Uterus (tissue), 4 donors: ENCODE measurements around the gene PRR23C. TPM values are rescaled to one million over a fixed set of nuclear protein-coding genes. Genes with fewer than 3 reads are reported as not detected.

Experiments used
- DNase-seq, 2 donors: peaks; one replicate each; pipeline ENCODE4 v3.0.0-alpha.2; 2019 to 2020
- H3K27ac ChIP-seq, 2 donors: fragments of 200-600 bp; sonication (generic); 1 replicate in 1 of 2; 2 replicates in 1 of 2; pipeline ENCODE4 v1.5.1; 2016 to 2018
- H3K27me3 ChIP-seq, 2 donors: fragments of 200-600 bp; sonication (generic); one replicate each; pipeline ENCODE4 v1.5.1; 2018 to 2019; ENCODE audit warnings: control low read depth in 1 of 2
- H3K36me3 ChIP-seq, 2 donors: fragments of 200-600 bp; sonication (generic); one replicate each; pipeline ENCODE4 v1.5.1; 2019; ENCODE audit warnings: control low read depth in 1 of 2
- H3K4me1 ChIP-seq, 2 donors: fragments of 200-600 bp; sonication (generic); one replicate each; pipeline ENCODE4 v1.5.1; 2018 to 2019; ENCODE audit warnings: control low read depth in 1 of 2
- H3K4me3 ChIP-seq, 2 donors: fragments of 200-600 bp; sonication (generic); 1 replicate in 1 of 2; 2 replicates in 1 of 2; pipeline ENCODE4 v1.5.1; 2018 to 2019; ENCODE audit warnings: mild to moderate bottlenecking in 1 of 2
- H3K9me3 ChIP-seq, 2 donors: fragments of 200-600 bp; sonication (generic); one replicate each; pipeline ENCODE4 v1.5.1; 2019; ENCODE audit warnings: control low read depth in 1 of 2
- CTCF ChIP-seq, 4 experiments: fragments of 200-600 bp in 2 of 4; fragments of 450-650 bp in 2 of 4; sonication (generic) in 2 of 4; IDR thresholded peaks; one replicate each; pipeline ENCODE4 v1.5.1; 2016 to 2019; ENCODE audit warnings: antibody characterized with exemption in 4 of 4, mild to moderate bottlenecking in 2 of 4, moderate library complexity in 1 of 4
- POLR2A ChIP-seq, 2 donors: fragments of 450-650 bp; IDR thresholded peaks; one replicate each; pipeline ENCODE4 v1.6.1; 2016; ENCODE audit warnings: antibody characterized with exemption in 2 of 2, mild to moderate bottlenecking in 1 of 2, moderate library complexity in 1 of 2
- intact Hi-C: fragments of 100-400 bp; cut with DNase I; formaldehyde crosslinking; loops from one replicate; pipeline ENCODE4 v1.15.1; 2023; ENCODE audit warnings: low total_unique reads
- total RNA-seq, 4 donors: library from RNA; depleted of rRNA in 3 of 4; stranded (reverse); fragments of >200 nt in 3 of 4; gene quantifications; one replicate each; pipeline versions ENCODE4 v1.1.0 to v1.2.4, GENCODE V29; 2014 to 2023
- donor health status: DM: yes; HTN: yes; CAD: no.

PRR23C gene
- total RNA-seq, 4 donors from 2014 or later = not detected

GRCh38 chr3:139016430-139017048 lies 28.2 kb downstream of the PRR23C start:
- no peaks in the 10 kb centered on the region for H3K36me3 ChIP-seq
- peaks cover 0 to 3% of the 10 kb centered on the region in 2 donors for H3K9me3 ChIP-seq
- intact Hi-C loops = no loop called here
- no peak overlapping the region for H3K4me3 ChIP-seq
- DNase-seq = no peak
- no peaks in the 10 kb centered on the region for H3K4me1 ChIP-seq
- no peak overlapping the region for H3K27ac ChIP-seq
- no peaks in the 10 kb centered on the region for H3K27me3 ChIP-seq
- TF ChIP-seq CTCF (IDR thresholded peaks at IDR 0.05) = no peak
- no peak for TF ChIP-seq POLR2A (IDR thresholded peaks at IDR 0.05)

DNA sequence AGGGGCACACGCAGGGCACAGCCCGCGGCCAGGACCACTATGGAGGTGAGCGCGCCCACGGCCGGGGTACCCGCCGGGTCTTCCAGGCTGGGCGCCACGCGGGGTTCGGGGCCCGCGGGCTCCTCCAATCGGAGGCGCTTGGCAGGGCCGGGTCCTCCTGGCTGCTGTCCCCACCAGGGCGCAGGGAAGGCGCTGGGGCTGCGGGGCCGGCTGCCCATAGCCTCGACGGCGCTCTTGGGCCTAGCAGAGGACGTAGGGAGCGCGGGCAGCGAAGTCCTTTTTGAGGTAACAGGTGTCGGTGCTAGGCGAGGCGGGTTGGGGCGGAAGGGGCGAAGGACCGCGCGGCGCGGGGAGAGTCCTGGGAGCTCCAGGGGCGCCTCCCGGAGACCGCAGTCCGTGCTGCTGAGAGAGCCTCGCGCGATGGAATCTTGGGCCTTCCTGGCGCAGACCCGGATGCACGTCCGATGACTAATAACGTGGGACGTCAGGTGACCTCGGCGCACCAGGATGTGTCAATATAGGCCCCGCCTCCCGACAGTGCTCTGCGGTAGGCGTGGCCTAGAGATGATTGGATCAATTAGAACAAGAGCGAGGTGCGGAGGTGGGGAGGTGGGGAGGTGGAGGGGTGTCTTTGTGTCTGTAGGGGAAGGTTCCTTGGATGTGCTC lies 38.5 kb downstream of the PRR23C start, which contains the start of gene PRR23A:
TSS of gene PRR23A (minus strand) at position 218 of the 666 bp plus-strand sequence. CDS start at position 218, 0 bp downstream.
- H3K4me3 ChIP-seq = no peak within 1 kb of the TSS
- no peak for DNase-seq
- TF ChIP-seq CTCF (IDR thresholded peaks at IDR 0.05) = no peak
- no peak for TF ChIP-seq POLR2A (IDR thresholded peaks at IDR 0.05)
- H3K27ac ChIP-seq = no peak within 1 kb of the TSS
- H3K9me3 ChIP-seq = no peaks in the 10 kb centered on the region
- no peaks in the 10 kb centered on the region for H3K27me3 ChIP-seq
- intact Hi-C loops = no loop called here
- no peaks in the 10 kb centered on the region for H3K4me1 ChIP-seq
- no peaks in the 10 kb centered on the region for H3K36me3 ChIP-seq

DNA sequence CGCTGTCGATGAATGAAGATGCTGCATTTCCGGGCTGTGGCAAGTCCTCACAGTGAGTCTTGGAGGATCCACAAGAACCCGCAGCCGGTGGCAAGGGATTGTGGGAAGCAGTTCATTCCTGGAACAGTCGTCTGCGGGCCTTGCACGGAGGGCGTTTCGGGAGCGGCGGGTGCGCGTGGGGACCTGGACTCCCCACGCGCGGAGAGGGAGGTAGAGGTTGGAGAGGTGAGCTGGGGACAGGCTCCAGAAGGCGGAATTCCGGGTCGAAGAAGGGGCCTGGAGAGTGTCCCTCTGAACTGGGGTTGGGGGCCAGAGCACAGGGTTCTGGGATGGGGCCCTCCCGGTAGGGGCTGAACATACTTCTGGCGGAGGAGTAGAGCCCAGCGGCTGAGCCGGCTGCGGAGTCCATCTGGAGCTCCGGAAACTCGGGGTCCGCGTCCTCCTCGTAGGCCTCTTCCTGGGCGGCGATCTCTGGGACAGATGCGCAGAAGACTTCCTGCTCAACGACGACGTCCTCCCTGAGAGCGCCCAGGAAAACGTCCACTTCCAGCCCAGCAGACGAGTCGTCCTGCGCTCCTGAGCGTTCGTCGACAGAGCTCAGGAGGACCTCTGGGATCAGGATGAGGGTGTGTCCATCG lies 39.2 kb downstream of the PRR23C start:
- no peak overlapping the region for H3K27ac ChIP-seq
- intact Hi-C loops = no loop called here

DNA sequence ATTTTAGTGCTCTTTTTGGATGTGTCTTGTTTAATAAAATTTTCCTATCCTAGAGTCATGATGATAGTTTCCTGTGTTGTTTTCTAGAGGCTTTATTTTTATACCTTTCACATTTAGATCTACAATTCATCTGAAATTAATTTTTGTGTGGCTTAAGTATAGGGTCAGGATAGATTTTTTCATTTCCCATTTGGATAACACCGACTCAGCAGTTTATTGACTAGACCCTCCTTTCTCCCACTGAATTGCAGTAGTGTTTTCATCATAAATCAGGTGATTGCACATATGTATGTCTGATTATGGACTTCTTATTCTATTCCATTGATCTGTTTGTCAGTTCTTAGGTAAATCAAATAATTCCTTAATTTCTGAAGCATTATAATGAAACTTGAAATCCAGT lies 49.0 kb downstream of the PRR23C start:
- Histone ChIP-seq H3K27me3 (peaks cover 0 to 6% of the 10 kb centered on the region in 2 donors), H3K4me1 (no peaks in the 10 kb centered on the region), H3K9me3 (no peaks in the 10 kb centered on the region), H3K4me3 (no peak overlapping the region), H3K36me3 (no peaks in the 10 kb centered on the region), H3K27ac (no peak overlapping the region)
- DNase-seq = no peak
- TF ChIP-seq POLR2A (IDR thresholded peaks at IDR 0.05) (no peak), CTCF (IDR thresholded peaks at IDR 0.05) (no peak)
- intact Hi-C loops = no loop called here

More for the DNA sequence above, 39.2 kb downstream of the PRR23C start:
- no peak overlapping the region for H3K4me3 ChIP-seq
- no peaks in the 10 kb centered on the region for H3K4me1 ChIP-seq
- no peaks in the 10 kb centered on the region for H3K9me3 ChIP-seq
- TF ChIP-seq CTCF (IDR thresholded peaks at IDR 0.05) = no peak
- no peak for TF ChIP-seq POLR2A (IDR thresholded peaks at IDR 0.05)
- no peak for DNase-seq
- no peaks in the 10 kb centered on the region for H3K36me3 ChIP-seq
- no peaks in the 10 kb centered on the region for H3K27me3 ChIP-seq

Other genes starting within 250 kb of the PRR23C start
- gene PIK3CB, start 210.0 kb downstream of the PRR23C start, total RNA-seq = 10 to 100 TPM in 2 of 4 donors, 1 to 10 TPM in 2; 5.6 to 37.5 (median 17.0) TPM
- gene FOXL2, start 97.8 kb downstream of the PRR23C start, total RNA-seq = 10 to 100 TPM in 1 of 4 donors, 1 to 10 TPM in 1, under 1 TPM in 1, not detected in 1; 0.26 to 23.6 (median 9.8) TPM
- gene FOXL2NB, start 97.7 kb downstream of the PRR23C start, total RNA-seq = 10 to 100 TPM in 2 of 4 donors, 1 to 10 TPM in 2; 1.3 to 22.7 (median 12.2) TPM
- gene PRR23A, start 38.6 kb downstream of the PRR23C start, total RNA-seq = not detected
- gene PRR23B, start 24.0 kb downstream of the PRR23C start, total RNA-seq = not detected